Tibial artery (tissue), 4 donors: ENCODE results near the gene GDE1.
"Not testable (repeated sequence)": the region's sequence is repeated elsewhere in the genome, so short reads cannot be mapped to it uniquely, and the experiment has no call there.

Source experiments
- DNase-seq, 2 donors: peaks; one replicate each; pipeline ENCODE4 v3.0.0-alpha.2; 2019
- H3K27ac ChIP-seq, 2 donors: fragments of 200-600 bp; sonication (generic) in 1 of 2; 1 replicate in 1 of 2; 2 replicates in 1 of 2; pipeline ENCODE4 v1.5.1; 2018 to 2019; ENCODE audit warnings: mild to moderate bottlenecking in 1 of 2
- H3K27me3 ChIP-seq, 2 donors: fragments of 200-600 bp; sonication (generic) in 1 of 2; one replicate each; pipeline versions ENCODE4 v1.5.1 to v1.6.0; 2016 to 2019
- H3K36me3 ChIP-seq, 3 donors: fragments of 200-600 bp; sonication (generic) in 2 of 3; one replicate each; pipeline ENCODE4 v1.5.1; 2016 to 2019; ENCODE audit warnings: mild to moderate bottlenecking in 2 of 3
- H3K4me1 ChIP-seq, 4 donors: fragments of 200-600 bp; sonication (generic) in 2 of 4; 1 replicate in 3 of 4; 2 replicates in 1 of 4; pipeline ENCODE4 v1.5.1; 2016 to 2019
- H3K4me3 ChIP-seq, 2 donors: fragments of 200-600 bp; sonication (generic) in 1 of 2; 1 replicate in 1 of 2; 2 replicates in 1 of 2; pipeline ENCODE4 v1.5.1; 2018 to 2019; ENCODE audit warnings: mild to moderate bottlenecking in 2 of 2
- H3K9me3 ChIP-seq, 3 donors: fragments of 200-600 bp; sonication (generic) in 1 of 3; one replicate each; pipeline ENCODE4 v1.5.1; 2016 to 2019
- CTCF ChIP-seq, 2 experiments: fragments of 200-600 bp in 1 of 2; fragments of 450-650 bp in 1 of 2; IDR thresholded peaks; one replicate each; pipeline ENCODE4 v1.5.1; 2017 to 2019; ENCODE audit warnings: antibody characterized with exemption in 2 of 2, mild to moderate bottlenecking in 1 of 2, moderate library complexity in 1 of 2
- intact Hi-C: fragments of 100-400 bp; cut with DNase I; formaldehyde crosslinking; loops from one replicate; pipeline ENCODE4 v1.15.0; 2023; ENCODE audit warnings: low total_unique reads

Gene GDE1

GRCh38 chr16:19559242-19559910, 37.5 kb upstream of the GDE1 start:
- Histone ChIP-seq H3K4me1 (peaks cover 0 to 15% (median 10%) of the 10 kb centered on the region in 4 donors), H3K27me3 (no peaks in the 10 kb centered on the region), H3K4me3 (no peak overlapping the region), H3K36me3 (peaks cover 0 to 13% (median 0%) of the 10 kb centered on the region in 3 donors), H3K9me3 (no peaks in the 10 kb centered on the region), H3K27ac (no peak overlapping the region)
- peak; percentile 44 to 64 for TF ChIP-seq CTCF (IDR thresholded peaks at IDR 0.05)
- intact Hi-C loops, result loop anchor here (10.0 kb wide), 1 partner anchor 155 kb away; the partner anchor contains the start of genes IQCK and KNOP1
- DNase-seq, result no peak

DNA sequence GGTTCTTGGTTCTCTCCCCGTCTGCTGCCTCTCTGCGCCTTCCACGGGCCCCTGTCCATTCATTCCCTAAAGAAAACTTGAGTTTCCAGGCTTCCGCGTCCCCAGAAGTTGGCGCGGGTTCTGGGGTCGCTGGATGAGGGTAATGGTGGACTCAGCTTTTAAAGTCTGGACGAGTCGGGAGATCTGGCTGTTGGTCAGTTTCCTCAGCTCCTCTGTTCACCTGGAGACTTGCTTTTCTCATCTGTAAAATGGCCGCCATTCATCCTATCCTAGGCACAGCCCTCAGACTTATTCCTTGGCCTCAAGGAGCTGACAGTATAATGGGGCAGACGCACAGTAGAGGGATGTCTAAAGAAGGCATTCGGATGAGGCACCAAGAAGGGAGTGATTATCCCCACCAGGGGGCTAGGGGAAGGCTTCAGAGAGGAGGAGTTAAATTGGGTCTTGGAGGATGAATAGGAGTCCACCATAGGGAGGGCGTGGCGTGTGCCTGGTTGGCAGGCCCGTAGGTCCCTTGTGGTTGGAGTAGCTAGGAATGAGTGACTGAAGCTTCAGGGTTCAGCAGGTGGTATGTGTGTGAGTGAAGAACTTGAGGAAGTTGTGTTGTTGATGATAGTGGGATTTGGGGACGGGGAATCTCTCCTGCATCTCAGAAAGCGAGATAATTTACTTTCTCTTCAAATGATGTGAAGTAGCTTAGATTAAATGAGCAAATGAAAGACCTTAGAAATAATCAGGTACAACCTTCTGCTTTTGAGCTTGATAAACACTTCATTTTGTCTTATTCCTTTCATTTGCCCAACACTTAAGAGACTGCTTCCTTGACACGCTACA, 34.3 kb upstream of the GDE1 start:
- Histone ChIP-seq H3K36me3 (peaks cover 0 to 11% (median 3%) of the 10 kb centered on the region in 3 donors), H3K4me1 (peaks cover 0 to 18% (median 10%) of the 10 kb centered on the region in 4 donors), H3K9me3 (no peaks in the 10 kb centered on the region), H3K27me3 (no peaks in the 10 kb centered on the region), H3K27ac (peak overlapping the region; percentile 81 to 85), H3K4me3 (peak overlapping the region; percentile 70 to 77)
- no peak for TF ChIP-seq CTCF (IDR thresholded peaks at IDR 0.05)
- intact Hi-C loops, result loop anchor here (10.0 kb wide), 1 partner anchor 159 kb away; the partner anchor contains the start of genes IQCK and KNOP1
- DNase-seq, result no peak

GRCh38 chr16:19555186-19555937, 33.5 kb upstream of the GDE1 start, which contains the start of gene VPS35L:
Gene VPS35L, plus strand, starts transcription at chr16:19555703. Its CDS starts 27 bp downstream, at chr16:19555730.
- Histone ChIP-seq H3K4me3 (peak within 1 kb of the TSS; percentile 70 to 77), H3K36me3 (peaks cover 0 to 18% (median 6%) of the 10 kb centered on the region in 3 donors)
- intact Hi-C loops, result loop anchor here (10.0 kb wide), 1 partner anchor 159 kb away; the partner anchor contains the start of genes IQCK and KNOP1

DNA sequence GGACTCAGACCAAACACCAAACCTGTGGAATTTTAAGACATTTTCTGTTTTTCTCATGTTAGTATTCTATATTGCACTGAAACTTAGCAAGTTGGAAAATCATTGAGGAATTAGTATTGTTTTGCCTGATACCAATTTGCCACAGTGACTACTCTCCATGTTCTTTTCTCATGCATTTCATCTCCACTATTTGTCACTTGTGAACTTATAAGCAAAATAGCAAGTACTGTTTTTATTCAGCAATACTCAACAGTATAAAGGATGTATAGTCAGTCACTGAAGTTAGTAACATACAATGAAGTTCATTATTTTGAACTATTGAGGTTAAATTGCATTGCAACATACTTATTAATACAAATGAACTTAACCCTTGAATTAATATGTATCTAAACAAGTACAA, 27.8 kb upstream of the GDE1 start:
- no peaks in the 10 kb centered on the region for H3K27me3 ChIP-seq
- intact Hi-C loops, result loop anchor here (10.0 kb wide), 1 partner anchor 165 kb away; the partner anchor contains the start of genes IQCK and KNOP1
- no peak overlapping the region for H3K4me3 ChIP-seq
- H3K27ac ChIP-seq, result no peak overlapping the region
- no peak for TF ChIP-seq CTCF (IDR thresholded peaks at IDR 0.05)
- peaks cover 19 to 73% (median 39%) of the 10 kb centered on the region in 3 donors for H3K36me3 ChIP-seq
- peaks cover 0 to 5% (median 2%) of the 10 kb centered on the region in 4 donors for H3K4me1 ChIP-seq
- no peak for DNase-seq
- no peaks in the 10 kb centered on the region for H3K9me3 ChIP-seq

More at GRCh38 chr16:19555186-19555937, 33.5 kb upstream of the GDE1 start, which contains the start of gene VPS35L:
- Histone ChIP-seq H3K27ac (peak within 1 kb of the TSS; percentile 81 to 85), H3K9me3 (no peaks in the 10 kb centered on the region), H3K27me3 (no peaks in the 10 kb centered on the region), H3K4me1 (peaks cover 0 to 18% (median 10%) of the 10 kb centered on the region in 4 donors)
- peak; percentile 66 to 70 for TF ChIP-seq CTCF (IDR thresholded peaks at IDR 0.05)
- DNase-seq, result peak; percentile 97 to 99

- no peak overlapping the region for H3K4me3 ChIP-seq
- DNase-seq, result no peak
- no peaks in the 10 kb centered on the region for H3K27me3 ChIP-seq
- no peak overlapping the region for H3K27ac ChIP-seq
- no peaks in the 10 kb centered on the region for H3K4me1 ChIP-seq
- no peak for TF ChIP-seq CTCF (IDR thresholded peaks at IDR 0.05)
- intact Hi-C loops, result no loop called here
- H3K9me3 ChIP-seq, result no peaks in the 10 kb centered on the region
- H3K36me3 ChIP-seq, result peaks cover 30 to 88% (median 54%) of the 10 kb centered on the region in 3 donors
Observed at GRCh38 chr16:19548144-19548543, 26.2 kb upstream of the GDE1 start.

DNA sequence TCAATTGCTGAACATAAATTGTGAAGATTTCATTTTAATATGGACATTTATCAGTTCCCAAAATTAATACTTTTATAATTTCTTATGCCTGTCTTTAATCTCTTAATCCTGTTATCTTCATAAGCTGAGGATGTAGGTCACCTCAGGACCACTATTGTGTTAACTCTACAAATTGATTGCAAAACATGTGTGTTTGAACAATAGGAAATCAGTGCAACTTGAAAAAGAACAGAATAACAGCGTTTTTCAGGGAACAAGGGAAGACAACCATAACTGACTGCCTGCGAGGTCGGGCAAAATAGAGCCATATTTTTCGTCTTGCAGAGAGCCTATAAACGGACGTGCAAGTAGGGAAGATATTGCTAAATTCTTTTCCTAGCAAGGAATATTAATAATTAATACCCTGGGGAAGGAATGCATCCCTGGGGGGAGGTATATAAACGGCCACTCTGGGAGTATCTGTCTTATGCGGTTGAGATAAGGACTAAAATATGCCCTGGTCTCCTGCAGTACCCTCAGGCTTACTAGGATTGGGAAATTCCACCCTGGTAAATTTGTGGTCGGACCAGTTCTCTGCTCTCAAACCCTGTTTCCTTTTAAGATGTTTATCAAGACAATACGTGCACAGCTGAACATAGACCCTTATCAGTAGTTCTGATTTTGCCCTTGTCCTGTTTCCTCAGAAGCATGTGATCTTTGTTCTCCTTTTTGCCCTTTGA, 21.5 kb upstream of the GDE1 start:
- intact Hi-C loops, H3K27ac ChIP-seq, H3K4me3 ChIP-seq, H3K9me3 ChIP-seq, H3K27me3 ChIP-seq, DNase-seq, H3K4me1 ChIP-seq: not testable (repeated sequence)
- H3K36me3 ChIP-seq, result peaks cover 58 to 86% (median 82%) of the 10 kb centered on the region in 3 donors
